ENCODE measurements around the gene STK16.

Gene STK16

GRCh38 chr2:219245899-219246230 is 586 bp downstream of the STK16 start:
- Mint-ChIP-seq H3K4me1 (ENCODE audit: low read depth) (peaks cover 65% of the 10 kb centered on the region), H3K9me3 (no peaks in the 10 kb centered on the region), H3K36me3 (ENCODE audit: low read depth) (peaks cover 46% of the 10 kb centered on the region), H3K4me3 (peak overlapping the region; percentile 98), H3K27ac (peak overlapping the region; percentile 99), H3K27me3 (ENCODE audit: low read depth) (no peaks in the 10 kb centered on the region)
- no peak for DNase-seq (ENCODE audit: low spot score)

GRCh38 chr2:219246559-219246958 is 1.3 kb downstream of the STK16 start:
- Mint-ChIP-seq H3K27me3 (ENCODE audit: low read depth) (no peaks in the 10 kb centered on the region), H3K4me1 (ENCODE audit: low read depth) (peaks cover 72% of the 10 kb centered on the region), H3K36me3 (ENCODE audit: low read depth) (peaks cover 52% of the 10 kb centered on the region), H3K9me3 (no peaks in the 10 kb centered on the region), H3K27ac (peak overlapping the region; percentile 99), H3K4me3 (peak overlapping the region; percentile 98)
- DNase-seq (ENCODE audit: low spot score), result no peak

GRCh38 chr2:219247678-219248642 is 2.7 kb downstream of the STK16 start:
- H3K36me3 Mint-ChIP-seq (ENCODE audit: low read depth), result peaks cover 66% of the 10 kb centered on the region
- DNase-seq (ENCODE audit: low spot score), result peak; percentile 79
- H3K27ac Mint-ChIP-seq, result peak overlapping the region; percentile 91
- H3K9me3 Mint-ChIP-seq, result no peaks in the 10 kb centered on the region
- peaks cover 77% of the 10 kb centered on the region for H3K4me1 Mint-ChIP-seq (ENCODE audit: low read depth)
- H3K4me3 Mint-ChIP-seq, result peak overlapping the region; percentile 98
- no peaks in the 10 kb centered on the region for H3K27me3 Mint-ChIP-seq (ENCODE audit: low read depth)

GRCh38 chr2:219248845-219249202 is 3.5 kb downstream of the STK16 start:
- H3K9me3 Mint-ChIP-seq, result no peaks in the 10 kb centered on the region
- H3K4me1 Mint-ChIP-seq (ENCODE audit: low read depth), result peaks cover 69% of the 10 kb centered on the region
- H3K36me3 Mint-ChIP-seq (ENCODE audit: low read depth), result peaks cover 68% of the 10 kb centered on the region
- peak overlapping the region; percentile 91 for H3K27ac Mint-ChIP-seq
- no peaks in the 10 kb centered on the region for H3K27me3 Mint-ChIP-seq (ENCODE audit: low read depth)
- DNase-seq (ENCODE audit: low spot score), result no peak
- H3K4me3 Mint-ChIP-seq, result peak overlapping the region; percentile 98

- Mint-ChIP-seq H3K27me3 (ENCODE audit: low read depth) (no peaks in the 10 kb centered on the region), H3K36me3 (ENCODE audit: low read depth) (peaks cover 68% of the 10 kb centered on the region), H3K4me3 (peak overlapping the region; percentile 98), H3K9me3 (no peaks in the 10 kb centered on the region), H3K27ac (peak overlapping the region; percentile 91), H3K4me1 (ENCODE audit: low read depth) (peaks cover 66% of the 10 kb centered on the region)
- DNase-seq (ENCODE audit: low spot score), result no peak
Observed at GRCh38 chr2:219249203-219249980, 4.1 kb downstream of the STK16 start.

GRCh38 chr2:219250049-219250781 is 4.9 kb downstream of the STK16 start:
- Mint-ChIP-seq H3K27ac (peak overlapping the region; percentile 91), H3K4me1 (ENCODE audit: low read depth) (peaks cover 66% of the 10 kb centered on the region), H3K4me3 (peak overlapping the region; percentile 98), H3K27me3 (ENCODE audit: low read depth) (no peaks in the 10 kb centered on the region), H3K36me3 (ENCODE audit: low read depth) (peaks cover 68% of the 10 kb centered on the region), H3K9me3 (no peaks in the 10 kb centered on the region)
- DNase-seq (ENCODE audit: low spot score), result no peak

- H3K27ac Mint-ChIP-seq, result peak overlapping the region; percentile 89
- H3K36me3 Mint-ChIP-seq (ENCODE audit: low read depth), result peaks cover 64% of the 10 kb centered on the region
- no peak for DNase-seq (ENCODE audit: low spot score)
- peaks cover 63% of the 10 kb centered on the region for H3K4me1 Mint-ChIP-seq (ENCODE audit: low read depth)
- H3K27me3 Mint-ChIP-seq (ENCODE audit: low read depth), result peaks cover 3% of the 10 kb centered on the region
- H3K4me3 Mint-ChIP-seq, result peak overlapping the region; percentile 98
- H3K9me3 Mint-ChIP-seq, result no peaks in the 10 kb centered on the region
Observed at GRCh38 chr2:219251656-219252055, 6.4 kb downstream of the STK16 start.

GRCh38 chr2:219252084-219252483 is 6.8 kb downstream of the STK16 start:
- peaks cover 60% of the 10 kb centered on the region for H3K36me3 Mint-ChIP-seq (ENCODE audit: low read depth)
- DNase-seq (ENCODE audit: low spot score), result no peak
- peaks cover 58% of the 10 kb centered on the region for H3K4me1 Mint-ChIP-seq (ENCODE audit: low read depth)
- H3K27me3 Mint-ChIP-seq (ENCODE audit: low read depth), result peaks cover 3% of the 10 kb centered on the region
- no peaks in the 10 kb centered on the region for H3K9me3 Mint-ChIP-seq
- peak overlapping the region; percentile 89 for H3K27ac Mint-ChIP-seq
- peak overlapping the region; percentile 98 for H3K4me3 Mint-ChIP-seq

- H3K4me1 Mint-ChIP-seq (ENCODE audit: low read depth), result peaks cover 54% of the 10 kb centered on the region
- H3K9me3 Mint-ChIP-seq, result no peaks in the 10 kb centered on the region
- peak overlapping the region; percentile 89 for H3K27ac Mint-ChIP-seq
- H3K4me3 Mint-ChIP-seq, result peak overlapping the region; percentile 98
- DNase-seq (ENCODE audit: low spot score), result no peak
- H3K27me3 Mint-ChIP-seq (ENCODE audit: low read depth), result peaks cover 3% of the 10 kb centered on the region
- peaks cover 56% of the 10 kb centered on the region for H3K36me3 Mint-ChIP-seq (ENCODE audit: low read depth)
Observed at GRCh38 chr2:219252570-219252899, 7.3 kb downstream of the STK16 start.

GRCh38 chr2:219252900-219253752 is 7.8 kb downstream of the STK16 start, which contains the start of gene TUBA4B:
TSS of gene TUBA4B (plus strand) at chr2:219253243. CDS start at chr2:219253408, 165 bp downstream.
- Mint-ChIP-seq H3K27me3 (ENCODE audit: low read depth) (peaks cover 3% of the 10 kb centered on the region), H3K27ac (peak within 1 kb of the TSS; percentile 90), H3K4me1 (ENCODE audit: low read depth) (peaks cover 48% of the 10 kb centered on the region), H3K36me3 (ENCODE audit: low read depth) (peaks cover 50% of the 10 kb centered on the region), H3K9me3 (no peaks in the 10 kb centered on the region), H3K4me3 (peak within 1 kb of the TSS; percentile 98)
- DNase-seq (ENCODE audit: low spot score), result peak; percentile 63

GRCh38 chr2:219253753-219254589 is 8.7 kb downstream of the STK16 start, which contains the start of gene TUBA4A:
TSS of gene TUBA4A (minus strand) at chr2:219253918. CDS start at chr2:219253858, 60 bp downstream.
- H3K27me3 Mint-ChIP-seq (ENCODE audit: low read depth), result peaks cover 8% of the 10 kb centered on the region
- peak within 1 kb of the TSS; percentile 90 for H3K27ac Mint-ChIP-seq
- peaks cover 42% of the 10 kb centered on the region for H3K36me3 Mint-ChIP-seq (ENCODE audit: low read depth)
- no peaks in the 10 kb centered on the region for H3K9me3 Mint-ChIP-seq
- peaks cover 40% of the 10 kb centered on the region for H3K4me1 Mint-ChIP-seq (ENCODE audit: low read depth)
- H3K4me3 Mint-ChIP-seq, result peak within 1 kb of the TSS; percentile 98
- peak; percentile 86 for DNase-seq (ENCODE audit: low spot score)

- peak; percentile 54 for DNase-seq (ENCODE audit: low spot score)
- Mint-ChIP-seq H3K27ac (peak overlapping the region; percentile 90), H3K36me3 (ENCODE audit: low read depth) (peaks cover 34% of the 10 kb centered on the region), H3K4me3 (peak overlapping the region; percentile 70), H3K9me3 (no peaks in the 10 kb centered on the region), H3K4me1 (ENCODE audit: low read depth) (peaks cover 32% of the 10 kb centered on the region), H3K27me3 (ENCODE audit: low read depth) (peaks cover 10% of the 10 kb centered on the region)
Observed at GRCh38 chr2:219254590-219255201, 9.4 kb downstream of the STK16 start.
